ENCODE data around the gene GSTM1.

GSTM1 gene

DNA sequence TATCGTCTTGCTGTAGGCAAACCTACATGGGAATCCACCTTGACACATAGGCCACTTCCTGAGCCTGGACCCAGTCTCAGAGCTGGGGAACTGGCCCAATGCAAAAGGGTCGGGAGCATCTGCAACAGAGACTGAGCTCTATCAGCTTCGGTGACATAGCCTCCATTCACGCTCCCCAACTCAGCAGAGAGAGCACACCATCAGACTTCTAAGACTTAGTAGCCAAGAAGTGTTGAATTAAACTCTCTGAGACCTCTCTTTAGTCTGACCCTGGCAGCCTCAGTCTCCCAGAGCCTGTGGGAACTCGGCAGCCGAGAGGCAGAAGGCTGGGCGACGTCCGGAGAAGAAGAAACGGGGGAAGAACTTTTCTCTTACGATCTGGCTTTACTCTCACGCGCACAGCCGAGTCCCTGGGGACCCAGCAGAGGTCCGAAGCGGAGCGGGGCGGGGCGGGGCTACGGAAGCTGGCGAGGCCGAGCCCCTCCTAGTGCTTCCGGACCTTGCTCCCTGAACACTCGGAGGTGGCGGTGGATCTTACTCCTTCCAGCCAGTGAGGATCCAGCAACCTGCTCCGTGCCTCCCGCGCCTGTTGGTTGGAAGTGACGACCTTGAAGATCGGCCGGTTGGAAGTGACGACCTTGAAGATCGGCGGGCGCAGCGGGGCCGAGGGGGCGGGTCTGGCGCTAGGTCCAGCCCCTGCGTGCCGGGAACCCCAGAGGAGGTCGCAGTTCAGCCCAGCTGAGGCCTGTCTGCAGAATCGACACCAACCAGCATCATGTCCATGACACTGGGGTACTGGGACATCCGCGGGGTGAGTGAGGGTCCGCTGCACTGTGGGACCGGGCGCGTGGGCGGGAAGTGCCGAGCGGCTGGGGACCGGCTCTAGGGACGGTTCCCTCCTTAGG lies 31.8 kb upstream of the GSTM1 start, which contains the start of gene GSTM4:
TSS of gene GSTM4 (plus strand) at position 485 of the 905 bp plus-strand sequence. CDS start at position 776, 291 bp downstream.
- no peak for TF ChIP-seq ISL1 (CRISPR knock-in tag; IDR thresholded peaks at IDR 0.05)
- TF ChIP-seq TOX (CRISPR knock-in tag; IDR thresholded peaks at IDR 0.05; ENCODE audit: borderline replicate concordance): no peak
- no peak for TF ChIP-seq ZNF70 (CRISPR knock-in tag; IDR thresholded peaks at IDR 0.05)
- ATAC-seq: peak; percentile 94

DNA sequence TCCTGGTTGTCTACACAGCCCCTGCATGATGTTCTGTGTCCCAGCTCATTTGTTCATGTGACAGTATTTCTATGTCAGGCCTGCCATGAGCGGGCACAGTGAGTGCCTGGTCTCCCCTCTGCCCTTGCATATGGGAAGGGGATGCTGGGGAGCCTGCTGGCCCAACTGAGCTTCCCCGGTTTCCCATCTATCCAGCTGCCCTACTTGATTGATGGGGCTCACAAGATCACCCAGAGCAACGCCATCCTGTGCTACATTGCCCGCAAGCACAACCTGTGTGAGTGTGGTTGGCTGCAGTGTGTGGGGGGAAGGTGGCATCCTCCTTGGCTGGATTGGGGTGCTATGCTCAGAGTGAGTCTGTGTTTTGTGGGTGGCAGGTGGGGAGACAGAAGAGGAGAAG lies 30.2 kb upstream of the GSTM1 start:
- TF ChIP-seq ZC3H10 (CRISPR knock-in tag; IDR thresholded peaks at IDR 0.05) (no peak), TCF4 (CRISPR knock-in tag; IDR thresholded peaks at IDR 0.05; ENCODE audit: borderline replicate concordance) (no peak), ZNF565 (CRISPR knock-in tag; conservative IDR thresholded peaks at IDR 0.05; ENCODE audit: low read depth) (no peak), SNAI2 (CRISPR knock-in tag; IDR thresholded peaks at IDR 0.05) (no peak), GLIS3 (CRISPR knock-in tag; IDR thresholded peaks at IDR 0.05) (no peak), ISL1 (CRISPR knock-in tag; IDR thresholded peaks at IDR 0.05) (no peak), BACH2 (CRISPR knock-in tag; IDR thresholded peaks at IDR 0.05; ENCODE audit: borderline replicate concordance) (no peak), ZFP30 (CRISPR knock-in tag; IDR thresholded peaks at IDR 0.05) (no peak), TOX (CRISPR knock-in tag; IDR thresholded peaks at IDR 0.05; ENCODE audit: borderline replicate concordance) (no peak), PPARA (CRISPR knock-in tag; IDR thresholded peaks at IDR 0.05; ENCODE audit: borderline replicate concordance) (no peak), ESRRG (CRISPR knock-in tag; IDR thresholded peaks at IDR 0.05) (no peak), OSR1 (CRISPR knock-in tag; IDR thresholded peaks at IDR 0.05) (no peak), ZNF70 (CRISPR knock-in tag; IDR thresholded peaks at IDR 0.05) (no peak), ARNTL (CRISPR knock-in tag; IDR thresholded peaks at IDR 0.05; ENCODE audit: borderline replicate concordance, low read depth) (no peak), RARB (CRISPR knock-in tag; IDR thresholded peaks at IDR 0.05) (no peak)
- TF ChIP-seq, protein P1, sequence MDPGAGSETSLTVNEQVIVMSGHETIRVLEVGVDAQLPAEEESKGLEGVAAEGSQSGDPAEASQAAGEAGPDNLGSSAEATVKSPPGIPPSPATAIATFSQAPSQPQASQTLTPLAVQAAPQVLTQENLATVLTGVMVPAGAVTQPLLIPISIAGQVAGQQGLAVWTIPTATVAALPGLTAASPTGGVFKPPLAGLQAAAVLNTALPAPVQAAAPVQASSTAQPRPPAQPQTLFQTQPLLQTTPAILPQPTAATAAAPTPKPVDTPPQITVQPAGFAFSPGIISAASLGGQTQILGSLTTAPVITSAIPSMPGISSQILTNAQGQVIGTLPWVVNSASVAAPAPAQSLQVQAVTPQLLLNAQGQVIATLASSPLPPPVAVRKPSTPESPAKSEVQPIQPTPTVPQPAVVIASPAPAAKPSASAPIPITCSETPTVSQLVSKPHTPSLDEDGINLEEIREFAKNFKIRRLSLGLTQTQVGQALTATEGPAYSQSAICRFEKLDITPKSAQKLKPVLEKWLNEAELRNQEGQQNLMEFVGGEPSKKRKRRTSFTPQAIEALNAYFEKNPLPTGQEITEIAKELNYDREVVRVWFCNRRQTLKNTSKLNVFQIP (CRISPR knock-in tag; IDR thresholded peaks at IDR 0.05; ENCODE audit: borderline replicate concordance, low read depth): no peak
- TF ChIP-seq, protein P2, sequence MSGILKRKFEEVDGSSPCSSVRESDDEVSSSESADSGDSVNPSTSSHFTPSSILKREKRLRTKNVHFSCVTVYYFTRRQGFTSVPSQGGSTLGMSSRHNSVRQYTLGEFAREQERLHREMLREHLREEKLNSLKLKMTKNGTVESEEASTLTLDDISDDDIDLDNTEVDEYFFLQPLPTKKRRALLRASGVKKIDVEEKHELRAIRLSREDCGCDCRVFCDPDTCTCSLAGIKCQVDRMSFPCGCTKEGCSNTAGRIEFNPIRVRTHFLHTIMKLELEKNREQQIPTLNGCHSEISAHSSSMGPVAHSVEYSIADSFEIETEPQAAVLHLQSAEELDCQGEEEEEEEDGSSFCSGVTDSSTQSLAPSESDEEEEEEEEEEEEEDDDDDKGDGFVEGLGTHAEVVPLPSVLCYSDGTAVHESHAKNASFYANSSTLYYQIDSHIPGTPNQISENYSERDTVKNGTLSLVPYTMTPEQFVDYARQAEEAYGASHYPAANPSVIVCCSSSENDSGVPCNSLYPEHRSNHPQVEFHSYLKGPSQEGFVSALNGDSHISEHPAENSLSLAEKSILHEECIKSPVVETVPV (CRISPR knock-in tag; IDR thresholded peaks at IDR 0.05): no peak
- no peak for ATAC-seq

- no peak for ATAC-seq
These were observed 29.6 kb upstream of the GSTM1 start for GRCh38 chr1:109657970-109658369.

More at GRCh38 chr1:109657970-109658369, 29.6 kb upstream of the GSTM1 start:
- TF ChIP-seq, protein P1 (CRISPR knock-in tag; IDR thresholded peaks at IDR 0.05; ENCODE audit: borderline replicate concordance, low read depth): no peak
- TF ChIP-seq ZFP30 (CRISPR knock-in tag; IDR thresholded peaks at IDR 0.05): no peak
- TF ChIP-seq RARB (CRISPR knock-in tag; IDR thresholded peaks at IDR 0.05): no peak
- TF ChIP-seq ZNF565 (CRISPR knock-in tag; conservative IDR thresholded peaks at IDR 0.05; ENCODE audit: low read depth): no peak
- TF ChIP-seq, protein P2 (CRISPR knock-in tag; IDR thresholded peaks at IDR 0.05): no peak
- no peak for TF ChIP-seq ARNTL (CRISPR knock-in tag; IDR thresholded peaks at IDR 0.05; ENCODE audit: borderline replicate concordance, low read depth)
- no peak for TF ChIP-seq ESRRG (CRISPR knock-in tag; IDR thresholded peaks at IDR 0.05)
- TF ChIP-seq TCF4 (CRISPR knock-in tag; IDR thresholded peaks at IDR 0.05; ENCODE audit: borderline replicate concordance): no peak
- no peak for TF ChIP-seq BACH2 (CRISPR knock-in tag; IDR thresholded peaks at IDR 0.05; ENCODE audit: borderline replicate concordance)
- TF ChIP-seq ISL1 (CRISPR knock-in tag; IDR thresholded peaks at IDR 0.05): no peak
- no peak for TF ChIP-seq GLIS3 (CRISPR knock-in tag; IDR thresholded peaks at IDR 0.05)
- TF ChIP-seq PPARA (CRISPR knock-in tag; IDR thresholded peaks at IDR 0.05; ENCODE audit: borderline replicate concordance): no peak

All from SK-N-SH treated with all-trans-retinoic acid at 6 μM for 48 hours (cell line).